Kidney (tissue), 14 donors: Measurements from ENCODE around the gene CD27. TPM values are rescaled to one million over a fixed set of nuclear protein-coding genes. Genes with fewer than 3 reads are reported as not detected.
A peak's percentile ranks its signal among the peaks of the same experiment; 100 is the strongest.
"Not testable (repeated sequence)": the region's sequence is repeated elsewhere in the genome, so short reads cannot be mapped to it uniquely, and the experiment has no call there.

Source experiments
- DNase-seq, 5 donors: peaks; one replicate each; pipeline ENCODE4 v3.0.0-alpha.2; 2013 to 2020
- FAIRE-seq: peaks from 2 replicates; lab custom pipeline; 2012; peaks lifted over from hg19 to GRCh38; lab: Jason Lieb, UNC
- H3K27ac ChIP-seq, 2 donors: one replicate each; pipeline ENCODE4 v1.7.0; 2013; ENCODE audit warnings: low read depth in 2 of 2, low read length in 2 of 2, inconsistent platforms in 1 of 2
- H3K27me3 ChIP-seq: one replicate; pipeline ENCODE4 v1.7.1; 2013; ENCODE audit warnings: low read length, inconsistent platforms; ENCODE audit not compliant: control insufficient read depth, insufficient read depth
- H3K36me3 ChIP-seq, 3 donors: one replicate each; pipeline versions ENCODE4 v1.7.0 to v1.7.1; 2013; ENCODE audit warnings: low read length in 3 of 3, control low read depth in 1 of 3, inconsistent platforms in 1 of 3; ENCODE audit not compliant: insufficient read depth in 3 of 3, control insufficient read depth in 2 of 3
- H3K4me1 ChIP-seq, 3 donors: one replicate each; pipeline versions ENCODE4 v1.7.0 to v1.7.1; 2013; ENCODE audit warnings: low read length in 3 of 3, inconsistent platforms in 1 of 3, low read depth in 1 of 3; ENCODE audit not compliant: control insufficient read depth in 2 of 3, insufficient read depth in 2 of 3
- H3K4me3 ChIP-seq, 3 donors: one replicate each; pipeline versions ENCODE4 v1.7.0 to v1.8.1; 2013; ENCODE audit warnings: low read length in 3 of 3, control low read depth in 1 of 3, inconsistent platforms in 1 of 3
- H3K9ac ChIP-seq, 3 donors: one replicate each; pipeline versions ENCODE4 v1.7.0 to v1.7.1; 2013; ENCODE audit warnings: low read length in 3 of 3, control low read depth in 1 of 3, inconsistent platforms in 1 of 3
- H3K9me3 ChIP-seq, 3 donors: one replicate each; pipeline versions ENCODE4 v1.7.0 to v1.7.1; 2013; ENCODE audit warnings: low read length in 3 of 3, control low read depth in 1 of 3, inconsistent platforms in 1 of 3; ENCODE audit not compliant: control insufficient read depth in 2 of 3, insufficient read depth in 1 of 3
- CTCF ChIP-seq: IDR thresholded peaks from 3 replicates; pipeline ENCODE4 v1.5.1; 2012; ENCODE audit warnings: mild to moderate bottlenecking, moderate library complexity, borderline replicate concordance; ENCODE audit not compliant: insufficient read depth; ENCODE audit errors: extremely low read depth
- intact Hi-C: fragments of 100-400 bp; cut with DNase I; formaldehyde crosslinking; loops from one replicate; pipeline ENCODE4 v1.11.1; 2022
- polyA plus RNA-seq: library from polyadenylated mRNA; stranded (reverse); fragments of 350-450 nt; fragmentation: Illumina TruSeq; extraction: RNeasy Lipid Tissue Mini Kit (QIAGEN cat#74804); gene quantifications from one replicate; pipeline ENCODE4 v1.2.3, GENCODE V29; 2014; ENCODE audit warnings: low read depth, low replicate concordance; ENCODE audit not compliant: insufficient read depth
- total RNA-seq: library from RNA; stranded (reverse); fragmentation: NEBNext Ultra II Directional; extraction: Animal tissue kit (Norgen Biotek cat#: 25700); gene quantifications from one replicate; pipeline ENCODE4 v1.2.1, GENCODE V29; 2021
- donor health status: control.
- donor health status: control.
- donor health status: control.
- donor health status: control.
- donor health status: control.
- donor health status: DM: yes; HTN: yes; CAD: no.
- donor health status: Normal renal cell carcinoma (clear cell type).

The CD27 gene
- total and polyA plus RNA-seq, 2 donors from 2014 or later = 6.6 TPM; not detected in 1

DNA sequence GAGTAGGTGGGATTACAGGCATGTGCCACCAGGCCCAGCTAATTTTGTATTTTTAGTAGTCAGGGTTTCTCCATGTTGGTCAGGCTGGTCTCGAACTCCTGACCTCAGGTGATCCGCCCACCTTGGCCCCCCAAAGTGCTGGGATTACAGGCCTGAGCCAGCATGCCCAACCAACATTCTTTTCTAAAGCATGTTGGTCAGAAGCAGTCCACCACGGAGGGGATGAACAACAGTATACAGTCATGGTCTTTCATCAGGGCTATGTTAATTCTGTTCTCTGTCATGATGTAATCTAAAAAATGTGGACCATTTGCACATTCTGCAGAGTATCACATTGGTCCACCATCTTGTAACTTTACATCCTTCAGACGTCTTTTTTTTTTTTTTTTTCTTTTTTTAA lies 44.7 kb downstream of the CD27 start:
- TF ChIP-seq CTCF = no peak
- intact Hi-C loops = no loop called here
- no peak for DNase-seq
- H3K27me3 ChIP-seq = no peaks in the 10 kb centered on the region
- H3K9me3 ChIP-seq = no peaks in the 10 kb centered on the region
- H3K4me1 ChIP-seq = peaks cover 1 to 5% (median 2%) of the 10 kb centered on the region in 3 donors
- H3K27ac ChIP-seq = no peak overlapping the region
- no peak overlapping the region for H3K9ac ChIP-seq
- H3K4me3 ChIP-seq = no peak overlapping the region
- peaks cover 2 to 6% (median 2%) of the 10 kb centered on the region in 3 donors for H3K36me3 ChIP-seq
- FAIRE-seq = no peak

DNA sequence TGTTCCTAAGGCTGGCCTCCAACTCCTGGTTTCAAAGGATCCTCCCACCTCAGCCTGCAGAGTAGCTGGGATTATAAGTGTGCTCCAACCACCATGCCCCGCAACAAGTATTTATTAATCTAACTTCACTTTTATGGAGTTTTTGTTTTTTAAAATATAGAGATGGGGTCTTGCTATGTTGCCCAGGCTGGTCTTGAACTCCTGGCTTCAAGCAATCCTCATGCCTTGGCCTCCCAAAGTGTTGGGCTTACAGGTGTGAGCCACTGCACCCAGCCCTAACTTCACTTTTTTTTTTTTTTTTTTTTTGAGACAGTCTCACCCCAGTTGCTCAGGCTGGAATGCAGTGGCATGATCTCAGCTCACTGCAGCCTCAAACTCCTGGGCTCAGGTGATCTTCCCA lies 45.9 kb downstream of the CD27 start:
- DNase-seq, H3K27ac ChIP-seq, H3K9me3 ChIP-seq, H3K9ac ChIP-seq, H3K36me3 ChIP-seq, H3K27me3 ChIP-seq, intact Hi-C loops, H3K4me3 ChIP-seq, FAIRE-seq: not testable (repeated sequence)
- peaks cover 7 to 10% (median 8%) of the 10 kb centered on the region in 3 donors for H3K4me1 ChIP-seq

- no peak for TF ChIP-seq CTCF
- FAIRE-seq = no peak
- intact Hi-C loops = no loop called here
Observed at GRCh38 chr12:6492838-6493496, 48.2 kb downstream of the CD27 start, which contains the start of gene MRPL51. Gene MRPL51 (minus strand): TSS chr12:6493262. CDS start chr12:6493136, 126 bp downstream.

DNA sequence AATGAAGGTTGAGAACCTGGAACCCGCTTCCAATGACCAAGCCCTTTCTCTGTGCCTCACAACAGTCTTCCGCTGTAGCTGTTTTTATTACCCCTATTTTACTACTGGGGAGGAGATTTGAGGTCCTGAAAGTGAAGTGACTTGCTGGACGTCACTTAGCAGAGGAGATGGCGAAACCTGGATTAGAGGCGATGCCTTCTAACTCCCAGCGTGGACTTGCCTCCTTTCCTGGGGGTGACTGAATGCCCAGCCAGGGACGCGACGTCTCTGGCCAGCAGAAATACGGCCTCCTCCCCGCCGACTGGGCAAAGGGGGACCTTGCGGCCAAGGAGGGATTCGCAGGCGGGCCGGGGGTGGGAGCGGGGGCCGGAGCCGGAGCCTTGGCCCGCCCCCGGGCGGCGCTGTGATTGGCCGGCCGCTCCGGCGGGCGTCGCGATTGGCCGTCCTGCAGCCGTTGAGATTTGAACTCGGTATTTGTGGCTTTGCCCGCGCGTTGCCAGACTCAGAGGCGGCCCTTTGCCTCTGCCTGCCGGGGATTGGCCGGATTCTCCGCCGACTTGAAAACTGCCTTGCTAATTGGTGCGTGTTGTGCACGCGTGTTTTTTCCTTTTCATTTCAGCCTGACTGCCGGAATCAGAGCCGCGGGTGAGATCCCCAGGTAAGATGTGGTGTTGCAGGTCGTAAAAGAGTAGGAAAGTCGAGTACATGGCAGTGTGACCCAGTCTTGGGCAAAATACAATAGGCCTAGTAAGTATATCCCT lies 48.9 kb downstream of the CD27 start, which contains the start of gene NCAPD2:
NCAPD2 (plus strand) TSS at position 606 of the 761 bp plus-strand sequence. CDS start 997 bp downstream, outside the sequence.
- Histone ChIP-seq H3K4me3 (peak within 1 kb of the TSS; percentile 99 to 100 (median 100)), H3K4me1 (peaks cover 7 to 10% (median 8%) of the 10 kb centered on the region in 3 donors), H3K36me3 (peaks cover 2 to 6% (median 5%) of the 10 kb centered on the region in 3 donors), H3K9ac (peak within 1 kb of the TSS; percentile 98 to 100 (median 99)), H3K9me3 (no peaks in the 10 kb centered on the region), H3K27ac (peak within 1 kb of the TSS; percentile 93 to 99), H3K27me3 (no peaks in the 10 kb centered on the region)
- peak; percentile 8 for TF ChIP-seq CTCF
- DNase-seq (peak; percentile 96 to 98 (median 98)), FAIRE-seq (no peak)
- intact Hi-C loops = no loop called here

More at GRCh38 chr12:6492838-6493496, 48.2 kb downstream of the CD27 start, which contains the start of gene MRPL51:
- DNase-seq = peak; percentile 97 to 99 (median 98)
- H3K4me1 ChIP-seq = peaks cover 7 to 10% (median 8%) of the 10 kb centered on the region in 3 donors
- no peaks in the 10 kb centered on the region for H3K27me3 ChIP-seq
- H3K9me3 ChIP-seq = no peaks in the 10 kb centered on the region
- H3K36me3 ChIP-seq = peaks cover 2 to 6% (median 5%) of the 10 kb centered on the region in 3 donors
- H3K4me3 ChIP-seq = peak within 1 kb of the TSS; percentile 99 to 100 (median 100)
- H3K27ac ChIP-seq = peak within 1 kb of the TSS; percentile 93 to 99
- peak within 1 kb of the TSS; percentile 98 to 100 (median 99) for H3K9ac ChIP-seq
